ENCODE data around the gene JAGN1. TPM values are rescaled to one million over a fixed set of nuclear protein-coding genes. Genes with fewer than 3 reads are reported as not detected.

The JAGN1 gene
- 40.9 and 41.6 TPM in 2 replicates for polyA plus RNA-seq (2012; rRNA removed)
- 33.4 and 42.7 TPM in 2 replicates for polyA plus RNA-seq (2012; cell fraction: cytosol; rRNA removed)
- polyA plus RNA-seq (2012; cell fraction: nucleus; rRNA removed): 11.4 and 15.2 TPM in 2 replicates

- under 1% methylated on average over 21 of the region's 62 CpGs for WGBS (ENCODE audit: low lambda C conversion rate)
- CTCF ChIA-PET: interaction anchor here (1.1 to 1.4 kb wide), 4 partner anchors 11 to 42 kb away, joined by 3 to 4 read pairs (median 4); no protein-coding TSS in a partner anchor
- TF ChIP-seq CTCF (IDR thresholded peaks at IDR 0.05) (no peak), TAF1 (IDR thresholded peaks at IDR 0.05; ENCODE audit: borderline replicate concordance, low read depth, low read length) (peak; percentile 84), SIN3A (IDR thresholded peaks at IDR 0.05; ENCODE audit: borderline replicate concordance, low read depth, low read length) (0 out of 2 replicates have a peak, but pooled peaks have one; percentile 12), NRF1 (IDR thresholded peaks at IDR 0.05; ENCODE audit: low read depth, low read length) (peak; percentile 60), CHD2 (IDR thresholded peaks at IDR 0.05; ENCODE audit: low read length, partially characterized antibody) (peak; percentile 58), IRF3 (IDR thresholded peaks at IDR 0.05; ENCODE audit: low read depth, low read length) (no peak), POLR2AphosphoS5 (IDR thresholded peaks at IDR 0.05; ENCODE audit: low read depth, low read length) (peak; percentile 91), TCF12 (IDR thresholded peaks at IDR 0.05) (peak; percentile 27; the same call in 1 of the 2 replicates), SMC3 (IDR thresholded peaks at IDR 0.05; ENCODE audit: low read depth, low read length) (no peak), NFIC (IDR thresholded peaks at IDR 0.05; ENCODE audit: borderline replicate concordance) (no peak), MXI1 (IDR thresholded peaks at IDR 0.05; ENCODE audit: low read depth, low read length) (no peak), REST (IDR thresholded peaks at IDR 0.05; ENCODE audit: low read depth, low read length) (peak; percentile 26; the same call in 1 of the 2 replicates), FOSL2 (IDR thresholded peaks at IDR 0.05; ENCODE audit: borderline replicate concordance, low read depth) (no peak), GABPA (IDR thresholded peaks at IDR 0.05; ENCODE audit: low read depth) (peak; percentile 78), EP300 (IDR thresholded peaks at IDR 0.05; ENCODE audit: borderline replicate concordance in 1 of 2, low read depth in 1 of 2, low read length in 1 of 2) (peak in 1 of 2 experiments; percentile 15; a peak in 1 of 4 replicates), RXRA (IDR thresholded peaks at IDR 0.05; ENCODE audit: borderline replicate concordance, low read depth) (no peak), MAX (IDR thresholded peaks at IDR 0.05; ENCODE audit: low read depth) (peak; percentile 85), TEAD4 (IDR thresholded peaks at IDR 0.05; ENCODE audit: borderline replicate concordance, insufficient read depth) (0 out of 2 replicates have a peak, but pooled peaks have one; percentile 5), USF2 (IDR thresholded peaks at IDR 0.05; ENCODE audit: borderline replicate concordance, low read depth, low read length) (no peak), MEF2A (IDR thresholded peaks at IDR 0.05; ENCODE audit: borderline replicate concordance, low read depth) (no peak), USF1 (IDR thresholded peaks at IDR 0.05; ENCODE audit: borderline replicate concordance, low read depth) (no peak), FOXJ3 (CRISPR knock-in tag; IDR thresholded peaks at IDR 0.05) (no peak), ELF1 (IDR thresholded peaks at IDR 0.05) (peak; percentile 87)
Observed at GRCh38 chr3:9890249-9891071, at the start of gene JAGN1. Gene JAGN1, plus strand, starts transcription at chr3:9890610. Its CDS starts 113 bp downstream, at chr3:9890723.

More at GRCh38 chr3:9890249-9891071, at the start of gene JAGN1:
- peak within 1 kb of the TSS; percentile 98 for H2AFZ ChIP-seq (ENCODE audit: low read depth)
- peak within 1 kb of the TSS; percentile 75 for H3K4me2 ChIP-seq
- H3K79me2 ChIP-seq (ENCODE audit: insufficient read depth): peaks cover 43% of the 10 kb centered on the region
- peaks cover 3 to 9% of the 10 kb centered on the region in 2 experiments; a peak in 2 of 4 replicates for H3K4me1 ChIP-seq (ENCODE audit: control insufficient read depth in 1 of 2, insufficient read depth in 2 of 2, low read depth in 1 of 2, low read length in 1 of 2)
- H4K20me1 ChIP-seq (ENCODE audit: insufficient read depth): peaks cover 7% of the 10 kb centered on the region; the same call in 1 of the 2 replicates
- DNase-seq: peak; percentile 97
- H3K27ac ChIP-seq (ENCODE audit: low read depth in 2 of 2, low read length in 1 of 2): peak within 1 kb of the TSS; percentile 78 to 90
- peaks cover 21 to 23% of the 10 kb centered on the region in 2 experiments for H3K36me3 ChIP-seq (replicated peaks in 1 of 2; ENCODE audit: control insufficient read depth in 1 of 2, insufficient read depth in 2 of 2, low read length in 1 of 2)
- peak within 1 kb of the TSS; percentile 81 to 84 for H3K4me3 ChIP-seq (ENCODE audit: low read depth in 2 of 2, low read length in 1 of 2)
- H3F3A ChIP-seq (replicated peaks; ENCODE audit: insufficient read depth): peaks cover 27% of the 10 kb centered on the region
- H3K27me3 ChIP-seq (ENCODE audit: insufficient read depth): no peaks in the 10 kb centered on the region
- POLR2A ChIA-PET: interaction anchor here (0.6 to 2.0 kb wide), 5 partner anchors 20 to 269 kb away, joined by 3 to 11 read pairs (median 3); partner anchors contain the start of gene CRELD1
- H3K9me3 ChIP-seq: no peaks in the 10 kb centered on the region
- peak within 1 kb of the TSS; percentile 95 for H3K9ac ChIP-seq
- H3K9me2 ChIP-seq: no peaks in the 10 kb centered on the region
